MM.1S (cell line): Measurements from ENCODE around the gene ARAP2.

Experiments used
- DNase-seq: peaks from one replicate; pipeline ENCODE4 v3.0.0-alpha.2; 2015
- H2AFZ ChIP-seq: fragments of 300-600 bp; sonication (generic); 2 replicates; pipeline ENCODE4 v1.6.0; 2016; ENCODE audit warnings: antibody characterized with exemption, low read length
- H3F3A ChIP-seq: fragments of 300-600 bp; sonication (generic); 2 replicates; pipeline ENCODE4 v1.6.1; 2016; ENCODE audit warnings: mild to moderate bottlenecking, antibody characterized with exemption, low read length, moderate library complexity, mixed read lengths; ENCODE audit not compliant: insufficient read depth
- H3K27ac ChIP-seq: fragments of 300-600 bp; sonication (generic); 2 replicates; pipeline ENCODE4 v1.5.1; 2016; ENCODE audit warnings: mild to moderate bottlenecking, low read length
- H3K27me3 ChIP-seq: fragments of 300-600 bp; sonication (generic); replicated peaks from 2 replicates; pipeline ENCODE4 v1.6.0; 2016; ENCODE audit warnings: low read length; ENCODE audit not compliant: insufficient read depth
- H3K36me3 ChIP-seq: fragments of 300-600 bp; sonication (generic); replicated peaks from 2 replicates; pipeline ENCODE4 v1.6.1; 2016; ENCODE audit warnings: mild to moderate bottlenecking, low read length, mixed read lengths; ENCODE audit not compliant: insufficient read depth
- H3K4me1 ChIP-seq: fragments of 300-600 bp; sonication (generic); 2 replicates; pipeline ENCODE4 v1.6.1; 2016; ENCODE audit warnings: low read length, mixed read lengths
- H3K4me2 ChIP-seq: fragments of 300-600 bp; sonication (generic); 2 replicates; pipeline ENCODE4 v1.6.0; 2016; ENCODE audit warnings: low read depth, low read length
- H3K4me3 ChIP-seq: fragments of 300-600 bp; sonication (generic); 2 replicates; pipeline ENCODE4 v1.5.1; 2016; ENCODE audit warnings: low read length, mixed read lengths
- H3K79me2 ChIP-seq: fragments of 300-600 bp; sonication (generic); 2 replicates; pipeline ENCODE4 v1.6.1; 2016; ENCODE audit warnings: mixed run types, low read length, mixed read lengths
- H3K9ac ChIP-seq: fragments of 300-600 bp; sonication (generic); 2 replicates; pipeline ENCODE4 v1.6.1; 2016; ENCODE audit warnings: low read length, mixed read lengths
- H3K9me2 ChIP-seq: fragments of 300-600 bp; sonication (generic); replicated peaks from 2 replicates; pipeline ENCODE4 v1.6.1; 2016; ENCODE audit warnings: mild to moderate bottlenecking, low read length, mixed read lengths; ENCODE audit not compliant: insufficient read depth
- H3K9me3 ChIP-seq: fragments of 300-600 bp; sonication (generic); replicated peaks from 2 replicates; pipeline ENCODE4 v1.6.1; 2016; ENCODE audit warnings: mild to moderate bottlenecking, low read length, mixed read lengths; ENCODE audit not compliant: insufficient read depth
- H4K20me1 ChIP-seq: fragments of 300-600 bp; sonication (generic); 2 replicates; pipeline ENCODE4 v1.6.1; 2016; ENCODE audit warnings: mild to moderate bottlenecking, low read length, moderate library complexity, mixed read lengths; ENCODE audit not compliant: insufficient read depth
- CTCF ChIP-seq: fragments of 300-600 bp; sonication (generic); IDR thresholded peaks from 2 replicates; pipeline ENCODE4 v1.5.1; 2016; ENCODE audit warnings: antibody characterized with exemption, low read length, mixed read lengths
- EZH2 ChIP-seq: fragments of 300-600 bp; sonication (generic); optimal IDR thresholded peaks from 2 replicates; pipeline ENCODE3; 2017; ENCODE audit warnings: low read depth, mild to moderate bottlenecking, antibody characterized with exemption, low read length, mixed read lengths
- EZH2phosphoT487 ChIP-seq: fragments of 300-600 bp; sonication (generic); IDR thresholded peaks from 2 replicates; pipeline ENCODE4 v1.6.1; 2018; ENCODE audit warnings: antibody characterized with exemption, low read length

ARAP2 gene

DNA sequence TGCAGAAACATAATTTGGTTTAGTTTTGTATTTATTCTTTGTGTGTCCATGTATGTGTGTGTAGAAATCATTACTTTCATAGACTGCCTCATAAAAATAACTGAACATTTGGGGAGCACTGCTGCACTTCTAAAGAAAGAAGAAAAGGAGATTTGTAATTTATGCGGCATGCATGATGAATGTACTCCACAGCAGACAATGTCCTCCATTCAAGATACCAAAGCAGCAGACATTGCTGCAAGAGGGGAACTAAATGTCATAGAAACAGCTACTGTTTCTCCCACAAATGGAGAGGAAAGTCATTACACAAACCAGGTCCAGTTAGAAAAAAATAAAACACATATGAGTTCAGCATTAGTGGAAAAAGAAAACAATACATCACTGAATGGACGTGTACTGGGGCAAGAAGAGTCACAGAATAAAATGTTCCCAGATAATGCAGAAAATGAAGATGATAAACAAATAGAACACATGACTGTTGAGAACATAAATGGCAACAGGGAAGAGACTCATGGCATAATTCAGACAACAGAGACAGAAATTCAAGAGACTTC lies 39.7 kb upstream of the ARAP2 start:
- no peak overlapping the region for H2AFZ ChIP-seq
- no peaks in the 10 kb centered on the region for H3K36me3 ChIP-seq
- TF ChIP-seq EZH2 (no peak), EZH2phosphoT487 (no peak), CTCF (no peak)
- no peaks in the 10 kb centered on the region; the same call in 1 of the 2 replicates for H3K4me1 ChIP-seq
- no peaks in the 10 kb centered on the region for H3K9me3 ChIP-seq
- no peaks in the 10 kb centered on the region for H3K27me3 ChIP-seq
- H3K4me2 ChIP-seq, result no peak overlapping the region
- H4K20me1 ChIP-seq, result no peaks in the 10 kb centered on the region
- H3K9me2 ChIP-seq, result no peaks in the 10 kb centered on the region
- no peaks in the 10 kb centered on the region for H3F3A ChIP-seq
- DNase-seq, result no peak
- no peak overlapping the region for H3K9ac ChIP-seq
- H3K4me3 ChIP-seq, result no peak overlapping the region
- no peak overlapping the region for H3K27ac ChIP-seq
- no peaks in the 10 kb centered on the region for H3K79me2 ChIP-seq

GRCh38 chr4:36282503-36283030 lies 38.3 kb upstream of the ARAP2 start:
- H3K4me3 ChIP-seq, result no peak overlapping the region
- H3K27ac ChIP-seq, result no peak overlapping the region
- no peaks in the 10 kb centered on the region for H3K79me2 ChIP-seq
- H3K4me1 ChIP-seq, result no peaks in the 10 kb centered on the region; the same call in 1 of the 2 replicates
- H3K4me2 ChIP-seq, result no peak overlapping the region
- H2AFZ ChIP-seq, result no peak overlapping the region
- H3K9me3 ChIP-seq, result no peaks in the 10 kb centered on the region
- H4K20me1 ChIP-seq, result no peaks in the 10 kb centered on the region
- no peaks in the 10 kb centered on the region for H3F3A ChIP-seq
- DNase-seq, result no peak
- H3K9ac ChIP-seq, result no peak overlapping the region
- H3K36me3 ChIP-seq, result no peaks in the 10 kb centered on the region
- TF ChIP-seq EZH2 (no peak), CTCF (no peak), EZH2phosphoT487 (no peak)
- no peaks in the 10 kb centered on the region for H3K9me2 ChIP-seq
- H3K27me3 ChIP-seq, result no peaks in the 10 kb centered on the region

DNA sequence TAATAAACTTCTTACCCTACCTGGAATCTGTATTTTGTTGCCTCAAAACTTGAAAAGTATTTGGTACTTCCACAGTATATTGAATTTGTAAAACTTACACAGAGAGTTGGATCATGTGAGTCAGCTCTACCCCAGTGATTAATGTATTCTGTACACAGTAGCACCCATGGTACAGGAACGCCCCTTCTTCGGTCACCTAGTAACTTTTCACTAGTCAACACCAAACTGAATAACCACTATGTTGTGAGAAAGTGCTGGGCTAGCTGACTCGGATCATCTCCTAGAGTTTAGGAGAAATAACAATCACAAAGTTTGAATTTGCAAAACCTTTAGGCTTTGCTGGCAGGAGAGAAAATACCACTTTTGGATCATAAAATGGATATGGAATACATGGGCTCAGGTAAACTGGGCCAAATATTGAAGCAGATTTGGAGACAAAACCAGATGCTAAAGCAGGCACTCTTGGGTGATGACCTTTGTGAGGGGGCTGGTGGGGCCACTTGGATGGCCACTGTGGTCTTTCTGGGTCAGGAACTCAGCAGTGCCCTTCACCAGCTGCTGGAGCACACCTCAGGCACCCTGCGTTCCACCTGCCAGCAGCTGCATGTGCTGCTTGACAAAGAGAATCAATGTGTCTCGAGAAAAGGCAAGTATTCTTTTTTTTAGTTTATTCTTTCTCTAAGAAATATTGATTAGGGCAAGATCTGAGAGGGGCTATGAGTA lies 37.2 kb upstream of the ARAP2 start, which contains the start of gene DTHD1:
Gene DTHD1, plus strand, starts transcription at position 233 of the 723 bp plus-strand sequence. Its CDS starts 143 bp downstream, at position 376.
- Histone ChIP-seq H4K20me1 (no peaks in the 10 kb centered on the region), H3K79me2 (no peaks in the 10 kb centered on the region), H3K4me3 (no peak within 1 kb of the TSS), H3F3A (no peaks in the 10 kb centered on the region), H3K9me3 (no peaks in the 10 kb centered on the region), H3K27ac (no peak within 1 kb of the TSS), H3K4me1 (no peaks in the 10 kb centered on the region; the same call in 1 of the 2 replicates), H3K4me2 (no peak within 1 kb of the TSS), H3K9me2 (no peaks in the 10 kb centered on the region), H3K9ac (no peak within 1 kb of the TSS), H3K27me3 (no peaks in the 10 kb centered on the region), H2AFZ (no peak within 1 kb of the TSS), H3K36me3 (no peaks in the 10 kb centered on the region)
- no peak for TF ChIP-seq EZH2phosphoT487
- no peak for TF ChIP-seq EZH2
- no peak for TF ChIP-seq CTCF
- DNase-seq, result no peak
